HEK293 (cell line): Measurements from ENCODE around the gene KCNH8.

Experiments used
- KLF1 ChIP-seq: fragments of 450-650 bp; formaldehyde crosslinking; IDR thresholded peaks from 2 replicates; pipeline ENCODE4 v1.5.1; 2016; ENCODE audit warnings: missing biosample characterization, missing genetic modification characterization
- OVOL3 ChIP-seq: fragments of 450-650 bp; formaldehyde crosslinking; IDR thresholded peaks from 2 replicates; pipeline ENCODE4 v1.5.1; 2016; ENCODE audit warnings: missing biosample characterization, missing genetic modification characterization
- PRDM1 ChIP-seq: fragments of 450-650 bp; formaldehyde crosslinking; IDR thresholded peaks from 2 replicates; pipeline ENCODE4; 2016; ENCODE audit warnings: missing biosample characterization, missing genetic modification characterization
- ZBTB17 ChIP-seq: fragments of 450-650 bp; formaldehyde crosslinking; IDR thresholded peaks from 2 replicates; pipeline ENCODE4 v1.5.1; 2016; ENCODE audit warnings: missing biosample characterization, missing genetic modification characterization
- ZBTB7A ChIP-seq: fragments of 450-650 bp; formaldehyde crosslinking; IDR thresholded peaks from 2 replicates; pipeline ENCODE4 v1.5.1; 2016; ENCODE audit warnings: low read depth, missing biosample characterization, missing genetic modification characterization
- ZFP69B ChIP-seq: fragments of 450-650 bp; formaldehyde crosslinking; IDR thresholded peaks from 2 replicates; pipeline ENCODE4 v1.5.1; 2016; ENCODE audit warnings: missing biosample characterization, missing genetic modification characterization
- ZNF184 ChIP-seq: fragments of 450-650 bp; IDR thresholded peaks from 2 replicates; pipeline ENCODE4 v1.5.1; 2018; ENCODE audit warnings: missing biosample characterization, mild to moderate bottlenecking, missing genetic modification characterization
- ZNF350 ChIP-seq: fragments of 450-650 bp; formaldehyde crosslinking; IDR thresholded peaks from 2 replicates; pipeline ENCODE4 v1.5.0; 2017; ENCODE audit warnings: missing biosample characterization, mild to moderate bottlenecking, missing genetic modification characterization
- ZNF776 ChIP-seq: fragments of 450-650 bp; formaldehyde crosslinking; IDR thresholded peaks from 2 replicates; pipeline ENCODE4 v1.5.0; 2017; ENCODE audit warnings: missing biosample characterization, missing genetic modification characterization, borderline replicate concordance
- ZSCAN30 ChIP-seq: fragments of 450-650 bp; IDR thresholded peaks from 2 replicates; pipeline ENCODE4 v1.5.1; 2018; ENCODE audit warnings: missing biosample characterization, mild to moderate bottlenecking, missing genetic modification characterization, moderate library complexity
- TF ChIP-seq, protein P1 (sequence below): IDR thresholded peaks from 2 replicates; pipeline ENCODE4 v1.6.1; 2011; ENCODE audit warnings: mild to moderate bottlenecking, low read depth, low read length, borderline replicate concordance
- TF ChIP-seq, protein P2 (sequence below): fragments of 450-650 bp; formaldehyde crosslinking; IDR thresholded peaks from 2 replicates; pipeline ENCODE4 v1.5.1; 2016; ENCODE audit warnings: missing biosample characterization, missing genetic modification characterization
- TF ChIP-seq, protein P3 (sequence below): fragments of 450-650 bp; formaldehyde crosslinking; IDR thresholded peaks from 2 replicates; pipeline ENCODE4 v1.5.1; 2016; ENCODE audit warnings: missing biosample characterization, missing genetic modification characterization, low read depth

DNA sequence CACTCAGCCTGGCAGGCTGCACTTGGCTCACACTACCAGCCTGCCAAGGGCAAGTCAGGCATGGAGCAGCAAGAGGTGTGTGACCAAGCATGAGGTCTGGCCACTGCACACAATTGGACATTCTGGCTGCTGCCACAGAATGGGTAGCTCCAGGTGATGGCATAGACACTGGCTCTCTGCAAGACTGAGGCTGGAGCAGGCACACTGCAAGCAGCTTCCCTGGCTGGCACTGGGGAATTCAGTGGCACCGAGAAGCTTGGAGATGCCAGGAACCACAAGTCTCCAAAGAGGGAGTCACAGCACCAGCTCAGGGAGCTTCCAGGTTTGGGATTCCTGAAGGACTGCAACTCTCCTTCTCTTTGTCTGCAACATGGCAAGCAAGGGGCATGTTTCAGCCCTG, 42.0 kb upstream of the KCNH8 start:
- TF ChIP-seq, protein P1, sequence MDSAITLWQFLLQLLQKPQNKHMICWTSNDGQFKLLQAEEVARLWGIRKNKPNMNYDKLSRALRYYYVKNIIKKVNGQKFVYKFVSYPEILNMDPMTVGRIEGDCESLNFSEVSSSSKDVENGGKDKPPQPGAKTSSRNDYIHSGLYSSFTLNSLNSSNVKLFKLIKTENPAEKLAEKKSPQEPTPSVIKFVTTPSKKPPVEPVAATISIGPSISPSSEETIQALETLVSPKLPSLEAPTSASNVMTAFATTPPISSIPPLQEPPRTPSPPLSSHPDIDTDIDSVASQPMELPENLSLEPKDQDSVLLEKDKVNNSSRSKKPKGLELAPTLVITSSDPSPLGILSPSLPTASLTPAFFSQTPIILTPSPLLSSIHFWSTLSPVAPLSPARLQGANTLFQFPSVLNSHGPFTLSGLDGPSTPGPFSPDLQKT, result no peak
- TF ChIP-seq ZBTB17 (tag by site-specific recombination) (no peak), ZNF350 (tag by site-specific recombination) (no peak), ZNF776 (tag by site-specific recombination) (no peak), ZNF184 (no peak), PRDM1 (no peak), OVOL3 (tag by site-specific recombination) (no peak), ZFP69B (no peak), ZBTB7A (tag by site-specific recombination) (no peak), ZSCAN30 (no peak), KLF1 (tag by site-specific recombination) (no peak)
- TF ChIP-seq, protein P2, sequence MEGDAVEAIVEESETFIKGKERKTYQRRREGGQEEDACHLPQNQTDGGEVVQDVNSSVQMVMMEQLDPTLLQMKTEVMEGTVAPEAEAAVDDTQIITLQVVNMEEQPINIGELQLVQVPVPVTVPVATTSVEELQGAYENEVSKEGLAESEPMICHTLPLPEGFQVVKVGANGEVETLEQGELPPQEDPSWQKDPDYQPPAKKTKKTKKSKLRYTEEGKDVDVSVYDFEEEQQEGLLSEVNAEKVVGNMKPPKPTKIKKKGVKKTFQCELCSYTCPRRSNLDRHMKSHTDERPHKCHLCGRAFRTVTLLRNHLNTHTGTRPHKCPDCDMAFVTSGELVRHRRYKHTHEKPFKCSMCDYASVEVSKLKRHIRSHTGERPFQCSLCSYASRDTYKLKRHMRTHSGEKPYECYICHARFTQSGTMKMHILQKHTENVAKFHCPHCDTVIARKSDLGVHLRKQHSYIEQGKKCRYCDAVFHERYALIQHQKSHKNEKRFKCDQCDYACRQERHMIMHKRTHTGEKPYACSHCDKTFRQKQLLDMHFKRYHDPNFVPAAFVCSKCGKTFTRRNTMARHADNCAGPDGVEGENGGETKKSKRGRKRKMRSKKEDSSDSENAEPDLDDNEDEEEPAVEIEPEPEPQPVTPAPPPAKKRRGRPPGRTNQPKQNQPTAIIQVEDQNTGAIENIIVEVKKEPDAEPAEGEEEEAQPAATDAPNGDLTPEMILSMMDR (tag by site-specific recombination), result no peak
- TF ChIP-seq, protein P3, sequence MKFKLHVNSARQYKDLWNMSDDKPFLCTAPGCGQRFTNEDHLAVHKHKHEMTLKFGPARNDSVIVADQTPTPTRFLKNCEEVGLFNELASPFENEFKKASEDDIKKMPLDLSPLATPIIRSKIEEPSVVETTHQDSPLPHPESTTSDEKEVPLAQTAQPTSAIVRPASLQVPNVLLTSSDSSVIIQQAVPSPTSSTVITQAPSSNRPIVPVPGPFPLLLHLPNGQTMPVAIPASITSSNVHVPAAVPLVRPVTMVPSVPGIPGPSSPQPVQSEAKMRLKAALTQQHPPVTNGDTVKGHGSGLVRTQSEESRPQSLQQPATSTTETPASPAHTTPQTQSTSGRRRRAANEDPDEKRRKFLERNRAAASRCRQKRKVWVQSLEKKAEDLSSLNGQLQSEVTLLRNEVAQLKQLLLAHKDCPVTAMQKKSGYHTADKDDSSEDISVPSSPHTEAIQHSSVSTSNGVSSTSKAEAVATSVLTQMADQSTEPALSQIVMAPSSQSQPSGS, result no peak
